Midbrain (tissue), 1 donor: Measurements from ENCODE around the gene CCDC197.

Experiments
- DNase-seq: peaks from one replicate; lab custom pipeline; 2025; lab: John Stamatoyannopoulos, UW

The CCDC197 gene

DNA sequence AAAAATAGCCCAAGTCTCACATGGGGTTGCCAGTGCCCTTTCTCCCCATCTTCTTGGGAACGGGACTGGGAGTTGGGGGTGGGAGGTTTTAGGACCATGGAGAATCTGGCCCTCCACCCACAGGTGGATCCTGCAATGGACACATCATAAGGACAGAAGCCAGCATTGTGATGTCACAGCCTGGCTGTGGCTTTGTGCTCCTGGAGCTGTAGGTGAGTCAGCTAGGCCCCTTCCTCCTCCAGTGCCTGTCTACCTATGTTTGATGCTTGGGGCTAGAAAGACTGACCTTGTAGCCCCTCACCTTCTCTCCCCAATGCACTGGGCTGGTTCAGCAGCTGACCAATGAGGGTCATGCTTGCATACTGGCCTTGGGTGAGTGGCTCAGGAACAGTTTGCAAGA lies at the start of gene CCDC197:
TSS of gene CCDC197 (plus strand) at position 220 of the 400 bp plus-strand sequence. CDS start 831 bp downstream, outside the sequence.
- no peak for DNase-seq

DNA sequence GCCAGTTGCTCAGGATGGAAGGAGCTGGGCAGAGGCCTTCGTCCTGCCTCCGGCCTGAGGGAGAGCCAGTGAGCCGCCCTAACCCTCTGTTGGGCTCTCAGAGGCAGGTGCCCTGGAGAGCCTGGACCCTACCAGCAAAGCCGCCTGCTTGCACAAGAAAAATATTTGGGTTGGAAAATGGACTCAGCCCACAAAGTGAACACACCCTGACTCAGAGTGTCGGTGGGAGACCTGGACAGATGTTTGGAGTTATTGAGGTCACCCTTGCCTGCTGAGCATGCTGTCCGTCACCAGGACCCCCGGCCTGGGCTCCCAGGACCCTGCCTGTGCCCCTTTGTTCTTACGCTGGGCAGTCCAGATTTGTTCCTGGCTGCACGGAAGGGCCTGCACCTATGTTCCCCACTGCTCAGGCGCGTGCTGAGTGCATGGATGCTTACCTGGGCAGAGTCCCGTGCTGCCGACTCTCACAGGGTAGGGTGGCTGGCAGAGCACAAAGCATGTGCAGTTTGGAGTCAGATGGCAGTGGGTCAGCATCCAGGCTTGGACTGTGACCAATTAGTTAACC lies 47.5 kb upstream of the CCDC197 start:
- no peak for DNase-seq

DNA sequence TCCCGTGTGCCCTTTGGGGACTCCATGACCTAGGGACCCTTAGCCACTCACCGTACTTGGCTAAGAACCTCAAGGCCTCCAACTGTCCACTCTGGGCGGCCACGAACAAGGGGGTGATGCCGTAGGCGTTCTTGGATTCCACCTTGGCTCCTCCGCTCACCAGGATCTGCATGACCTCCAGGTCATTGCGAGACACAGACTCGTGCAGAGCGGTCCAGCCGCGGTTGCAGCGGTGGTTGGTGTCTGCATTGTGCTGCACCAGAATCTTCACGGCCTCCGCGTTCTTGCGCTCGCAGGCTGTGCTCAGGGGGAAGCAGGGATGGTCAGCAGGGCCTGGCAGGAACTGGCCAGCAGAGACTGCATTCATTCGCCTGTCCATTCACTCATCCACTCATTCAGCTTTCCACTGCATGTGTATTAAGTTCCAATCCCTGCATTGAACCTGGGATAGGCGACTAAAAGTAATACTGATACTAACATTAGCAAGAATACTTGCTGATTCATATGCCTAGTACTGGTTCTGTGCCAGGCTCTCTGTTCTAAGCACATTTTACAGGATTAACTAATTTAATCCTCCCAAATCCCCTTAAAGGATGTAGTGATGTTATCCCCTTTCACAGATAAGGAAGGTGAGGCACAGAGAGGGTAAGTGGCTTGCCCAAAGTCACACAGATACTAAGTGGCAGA lies 46.0 kb upstream of the CCDC197 start:
- DNase-seq, result no peak

DNA sequence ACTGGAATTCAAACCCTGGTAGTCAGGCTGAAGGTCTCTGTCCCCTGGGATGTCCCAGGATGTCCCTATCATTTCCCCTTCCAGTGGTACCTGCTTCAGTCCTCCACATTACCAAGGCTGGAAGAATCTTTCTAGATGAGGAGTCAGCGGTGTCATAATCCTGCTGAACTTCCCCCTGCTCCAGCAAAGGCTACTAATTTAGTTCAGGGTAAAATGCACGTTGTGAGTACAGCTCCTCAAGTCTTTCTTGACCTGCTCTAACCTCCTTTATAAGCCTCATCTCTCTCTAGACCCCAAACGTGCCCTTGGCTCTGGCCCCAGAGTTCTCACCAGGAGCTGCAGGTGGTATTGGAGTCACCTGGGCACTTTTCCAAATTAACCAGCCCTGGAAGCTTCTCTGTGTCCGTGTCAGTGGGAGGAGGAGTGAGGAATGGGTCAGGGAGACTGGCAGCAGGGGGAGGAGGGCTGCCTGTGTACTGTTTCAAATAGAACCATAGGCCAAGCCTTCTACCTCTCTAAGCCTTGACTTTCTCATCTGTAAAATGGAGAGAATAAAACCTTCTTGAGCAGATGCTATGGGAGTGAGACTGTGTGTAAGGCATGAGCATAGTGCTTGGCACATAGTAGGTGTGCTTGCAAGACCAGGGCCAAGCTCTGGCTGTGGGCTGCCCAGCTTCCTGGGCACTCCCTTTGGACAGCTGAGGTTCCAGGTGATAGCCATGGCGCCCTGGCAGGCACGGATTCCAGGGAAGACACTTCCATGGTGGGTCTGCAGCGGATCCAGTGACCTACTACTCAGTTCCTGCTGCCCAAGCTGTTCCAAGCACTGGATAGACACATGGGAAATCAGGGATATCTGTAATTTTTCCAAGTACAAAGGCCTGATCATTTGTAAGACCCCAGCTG lies 45.2 kb upstream of the CCDC197 start:
- no peak for DNase-seq

DNA sequence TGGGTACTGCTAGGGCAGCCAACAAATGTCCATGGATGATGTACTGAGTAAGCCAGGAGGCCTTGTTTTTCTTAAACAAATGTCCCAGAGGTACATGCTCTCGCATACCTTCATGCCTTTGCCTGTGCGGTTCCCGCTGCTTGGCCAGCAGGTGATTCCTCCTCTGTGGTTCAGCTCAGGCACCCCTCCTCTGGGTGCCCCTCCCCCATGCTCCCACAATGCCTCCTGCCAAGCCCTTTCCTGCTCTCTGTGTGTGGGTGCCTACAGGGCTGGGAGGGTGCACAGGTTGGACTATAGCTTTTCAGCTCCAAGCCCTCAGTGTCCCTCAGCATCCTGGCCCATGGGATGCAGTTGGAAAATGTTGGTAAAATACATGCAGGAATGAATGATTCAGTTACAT lies 44.3 kb upstream of the CCDC197 start:
- DNase-seq, result no peak

DNA sequence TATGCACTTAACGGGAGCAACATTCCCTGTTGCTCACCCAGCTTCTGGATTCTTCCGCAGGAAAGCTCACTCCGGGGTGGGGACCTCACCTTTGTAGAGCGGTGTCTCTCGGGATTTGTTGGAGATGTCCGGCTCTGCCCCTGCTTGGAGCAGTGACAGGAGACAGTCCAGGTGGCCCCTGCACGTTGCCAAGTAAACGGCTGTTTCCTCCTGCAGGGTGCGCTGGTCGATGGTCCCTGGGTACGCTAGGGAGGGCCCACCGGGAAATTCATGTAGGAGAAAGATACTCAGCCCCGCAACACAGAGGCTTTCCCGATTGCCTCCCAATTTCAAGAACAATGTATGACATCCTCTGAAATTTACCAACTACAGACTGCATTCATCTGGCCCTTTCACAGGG lies 43.8 kb upstream of the CCDC197 start:
- no peak for DNase-seq

DNA sequence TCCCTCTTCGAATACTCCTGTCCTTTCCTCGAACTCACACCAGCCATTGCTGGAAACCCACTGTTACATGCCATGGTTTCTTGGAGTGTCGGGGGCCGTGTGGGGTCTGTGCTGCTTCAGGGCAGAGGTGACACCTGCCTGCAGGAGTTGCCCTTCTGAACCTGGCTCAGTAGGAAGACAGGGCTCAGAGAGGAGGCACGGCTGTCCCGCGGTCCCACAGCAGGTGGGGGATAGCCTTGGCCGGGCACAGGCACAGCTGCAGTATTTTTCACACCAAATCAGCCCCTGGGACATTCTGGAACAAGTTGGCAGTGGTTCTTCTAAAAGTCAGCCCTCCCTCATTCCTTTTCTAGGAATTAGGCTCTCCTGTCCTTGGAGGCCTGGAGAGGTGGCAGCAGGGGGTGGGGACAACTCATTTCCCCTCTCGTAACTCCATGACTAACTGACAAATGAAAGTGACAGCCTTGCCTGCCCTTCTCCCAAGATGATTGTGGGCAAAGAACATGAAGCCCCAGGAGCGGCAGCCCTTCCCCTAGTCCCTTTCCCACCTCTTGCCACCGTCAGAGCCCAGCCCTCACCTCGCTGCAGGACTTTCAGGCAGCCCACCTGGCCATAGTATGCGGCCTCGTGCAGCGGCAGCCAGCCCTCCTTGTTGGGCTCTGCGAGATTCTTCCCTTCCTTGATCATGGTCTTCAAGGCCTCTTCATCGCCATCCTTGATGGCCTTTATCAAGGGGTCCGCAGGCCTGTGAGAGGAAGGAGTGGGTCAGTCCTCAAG lies 43.2 kb upstream of the CCDC197 start:
- no peak for DNase-seq

DNA sequence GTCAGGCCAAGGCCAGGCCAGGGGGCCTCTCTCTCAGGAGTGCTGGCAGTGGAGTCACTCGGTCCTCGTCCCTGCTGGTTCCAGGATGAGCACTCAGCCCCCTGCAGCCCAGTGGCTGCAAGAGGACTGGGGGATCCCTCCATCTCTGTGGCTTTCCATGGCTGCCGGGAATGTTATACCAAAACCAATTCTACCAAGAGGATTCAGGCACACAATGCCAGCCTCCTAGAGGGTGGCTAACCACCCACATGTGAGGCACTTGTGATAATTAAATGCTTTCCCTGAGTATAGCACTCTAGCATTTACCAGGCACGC lies 42.6 kb upstream of the CCDC197 start:
- DNase-seq, result no peak

DNA sequence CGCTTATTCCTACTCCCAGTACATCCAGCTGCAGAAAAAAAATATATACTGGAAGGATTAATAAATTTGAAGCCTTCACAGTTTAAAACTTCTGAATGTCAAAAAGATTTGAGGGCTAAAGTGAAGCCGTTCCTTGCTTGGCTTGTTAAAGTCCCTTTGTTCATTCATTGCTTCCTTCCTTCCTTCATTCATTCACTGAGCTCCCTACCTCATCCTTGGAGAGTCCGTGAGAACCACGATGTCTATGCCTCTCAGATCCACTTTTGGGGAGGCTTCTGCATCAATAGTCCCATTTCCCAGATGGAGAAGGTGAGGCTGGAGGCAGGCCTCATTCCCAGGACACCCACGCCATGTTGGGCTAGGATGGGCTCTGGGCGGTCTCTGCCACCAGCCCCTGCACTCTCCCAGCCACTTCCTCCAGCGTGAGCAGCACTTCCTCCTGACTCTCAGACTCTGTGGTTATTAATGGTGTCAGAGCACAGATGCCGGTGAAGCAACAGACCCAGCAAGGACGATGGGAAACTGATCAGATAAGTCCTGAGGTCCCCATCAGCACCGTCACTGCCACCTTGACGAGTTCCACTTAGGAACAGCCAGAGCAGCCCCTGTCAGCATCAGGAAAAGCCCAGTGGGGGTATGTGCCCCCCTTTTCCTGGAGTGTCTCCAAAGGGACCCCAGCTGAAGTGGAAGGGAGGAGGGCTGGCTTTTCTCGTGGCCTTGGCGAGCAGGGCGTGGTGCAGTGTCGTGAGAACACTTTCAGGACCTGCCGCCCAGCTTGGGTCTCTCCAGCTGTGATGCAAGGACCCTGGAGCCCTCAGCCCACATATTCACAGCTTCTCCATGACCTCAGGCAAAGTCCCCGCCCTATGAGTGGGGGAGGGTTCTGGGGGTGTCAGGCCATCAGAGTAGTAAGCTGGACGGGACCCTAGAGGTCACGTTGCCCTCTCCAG lies 41.9 kb upstream of the CCDC197 start:
- no peak for DNase-seq

DNA sequence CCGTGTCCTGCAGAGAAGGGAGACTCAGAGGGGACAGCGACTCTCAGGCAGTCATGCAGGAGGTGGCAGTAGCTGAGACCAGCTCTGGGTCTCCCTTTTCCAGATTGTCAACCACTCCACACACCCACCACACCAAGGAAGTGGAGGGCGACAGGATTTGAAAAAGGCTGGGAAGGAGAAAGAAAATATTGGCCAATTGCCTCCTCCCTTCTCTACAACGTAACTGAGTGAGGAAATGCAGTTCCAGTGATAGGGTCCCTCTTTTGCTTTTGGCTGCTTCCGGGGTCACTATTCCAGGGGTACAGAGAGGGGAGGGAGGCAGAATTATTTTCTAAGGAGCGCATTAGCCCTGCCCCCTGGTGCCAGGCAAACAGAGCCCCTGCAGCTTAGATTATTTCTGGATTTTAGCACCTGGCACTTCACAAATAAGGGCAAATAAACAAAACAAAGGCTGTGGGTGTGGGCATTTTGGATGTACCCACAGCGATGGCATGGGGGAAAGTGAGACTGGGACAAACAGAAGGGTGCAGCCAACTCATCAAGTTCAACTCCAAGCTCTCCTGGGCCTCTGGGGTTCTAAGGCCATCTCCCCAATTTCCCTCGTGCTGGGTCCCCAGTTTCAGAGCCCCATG lies 41.1 kb upstream of the CCDC197 start:
- DNase-seq, result no peak

DNA sequence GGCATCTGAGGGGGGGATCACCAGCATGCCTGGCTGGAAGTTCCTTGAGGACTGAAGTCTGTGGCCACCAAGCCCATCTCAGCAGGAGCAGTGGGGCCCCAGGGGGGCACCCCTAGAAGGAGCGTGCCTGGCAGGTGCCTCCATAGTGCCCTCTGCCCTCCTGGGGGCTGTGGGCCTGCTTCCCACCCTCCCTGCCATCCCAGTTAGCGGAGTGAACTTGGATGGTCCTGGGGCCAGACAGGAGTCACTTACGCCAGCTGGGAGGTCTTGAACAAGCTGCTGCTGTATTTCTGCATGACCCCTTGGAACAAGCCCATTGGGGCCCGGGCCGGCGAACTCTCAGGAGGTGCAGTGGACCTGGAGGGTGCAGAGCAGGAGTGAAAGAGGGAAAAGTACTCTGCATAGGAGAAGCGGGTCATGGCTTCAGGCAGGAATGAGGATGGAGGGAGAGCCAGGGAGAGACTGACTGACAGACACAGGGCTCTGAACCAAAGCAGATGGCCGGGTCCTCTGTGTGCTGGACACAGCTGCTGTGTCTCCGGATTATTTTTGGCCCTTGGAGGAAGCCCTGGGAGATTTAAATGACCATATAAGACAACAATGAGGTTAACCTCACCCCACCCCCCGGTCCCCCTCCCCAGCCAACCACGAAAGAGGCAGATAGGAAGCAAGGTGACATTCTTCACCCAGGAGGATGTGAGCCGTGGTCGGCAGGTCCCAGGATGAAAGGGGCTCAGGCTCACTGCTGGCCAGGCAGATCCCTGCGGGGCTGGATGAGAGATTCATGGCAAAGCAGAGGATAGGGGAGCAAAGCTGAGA lies 40.4 kb upstream of the CCDC197 start:
- no peak for DNase-seq

DNA sequence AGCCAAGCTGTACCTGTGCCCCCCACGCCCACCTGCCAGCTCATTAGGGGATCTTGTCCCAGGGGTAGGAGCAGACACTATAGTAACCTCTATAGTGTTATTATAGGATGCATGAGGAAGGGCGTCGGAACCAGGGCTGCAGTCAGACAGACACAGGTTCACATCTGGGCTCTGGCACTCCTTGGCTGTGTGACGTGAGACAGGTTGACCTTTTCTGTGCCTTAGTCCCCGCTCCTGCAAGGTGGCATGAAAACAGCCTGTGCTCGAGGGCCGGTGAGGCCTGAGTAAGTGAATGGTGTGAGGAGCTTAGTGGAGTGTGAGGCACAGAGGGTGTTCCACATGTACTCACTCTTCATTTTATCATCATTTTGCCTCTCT lies 39.8 kb upstream of the CCDC197 start:
- DNase-seq, result no peak

DNA sequence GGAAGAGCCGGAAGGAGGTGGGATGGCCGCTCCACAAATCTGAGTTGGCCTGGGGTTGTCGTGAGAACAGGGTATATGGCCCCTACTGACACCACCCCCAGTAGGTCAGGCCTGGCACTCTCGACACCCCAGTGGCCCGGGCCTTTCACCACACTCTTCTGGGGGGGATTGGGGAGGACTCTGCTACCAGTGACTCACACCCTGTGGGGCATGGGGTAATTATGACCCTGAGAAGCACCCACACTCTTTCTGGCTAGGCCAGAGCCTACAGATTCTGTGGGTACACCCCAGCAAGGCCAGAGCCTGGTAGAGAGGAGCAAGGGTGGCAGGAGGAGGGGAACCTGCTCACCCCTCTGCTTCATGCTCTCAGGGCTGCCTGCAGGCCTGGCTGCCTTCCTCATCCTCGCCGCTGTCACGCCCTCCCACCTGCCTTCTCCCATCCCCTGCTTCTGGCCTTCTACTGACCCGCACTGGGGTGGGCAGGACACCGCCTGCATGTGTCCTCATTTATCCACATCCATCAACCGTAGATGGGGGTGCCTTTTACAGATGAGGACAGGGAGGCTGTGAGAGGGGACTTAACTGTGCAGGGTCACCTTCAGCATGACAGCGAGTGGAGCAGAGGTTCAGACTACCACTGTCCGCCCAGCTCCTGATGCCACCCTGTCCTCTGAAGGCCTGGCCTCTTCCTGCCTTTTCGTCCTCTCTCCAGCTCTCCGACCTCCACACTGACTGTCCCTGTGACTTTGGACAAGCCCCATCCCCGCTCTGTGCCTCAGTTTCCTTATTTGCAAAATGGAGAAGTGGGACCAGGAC lies 39.1 kb upstream of the CCDC197 start:
- DNase-seq, result no peak

DNA sequence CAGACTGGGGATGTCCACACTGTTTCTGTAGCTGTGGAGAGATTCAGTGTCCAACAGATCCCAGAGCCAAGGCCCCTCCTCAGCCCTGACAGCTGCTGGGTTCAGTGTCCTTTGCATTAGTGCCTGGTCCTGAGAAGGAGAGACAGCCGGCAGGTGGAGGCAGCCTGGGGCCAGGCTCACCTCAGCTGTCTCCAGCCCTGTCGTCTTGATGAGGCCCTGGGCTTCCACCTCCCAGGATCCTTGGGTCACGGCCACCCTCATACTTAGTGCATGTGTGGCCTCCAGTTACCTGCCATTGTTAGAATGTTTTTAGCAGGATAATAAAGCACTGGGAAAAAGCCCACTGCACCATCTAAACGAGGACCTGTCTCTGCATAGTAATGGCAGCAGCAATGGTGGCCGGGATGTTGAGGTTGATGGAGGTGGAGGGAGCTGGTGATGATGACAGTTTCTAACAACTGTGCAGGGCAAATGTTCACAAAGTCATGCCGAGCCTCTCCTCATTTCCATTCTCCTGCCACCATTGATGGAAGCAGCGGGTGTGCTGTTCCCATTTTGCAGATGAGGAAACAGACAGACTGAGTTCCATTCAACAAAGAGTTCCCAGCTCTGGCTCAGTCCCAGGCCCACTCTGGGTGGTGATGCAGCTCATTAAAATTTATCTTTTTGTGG lies 38.4 kb upstream of the CCDC197 start:
- DNase-seq, result no peak

DNA sequence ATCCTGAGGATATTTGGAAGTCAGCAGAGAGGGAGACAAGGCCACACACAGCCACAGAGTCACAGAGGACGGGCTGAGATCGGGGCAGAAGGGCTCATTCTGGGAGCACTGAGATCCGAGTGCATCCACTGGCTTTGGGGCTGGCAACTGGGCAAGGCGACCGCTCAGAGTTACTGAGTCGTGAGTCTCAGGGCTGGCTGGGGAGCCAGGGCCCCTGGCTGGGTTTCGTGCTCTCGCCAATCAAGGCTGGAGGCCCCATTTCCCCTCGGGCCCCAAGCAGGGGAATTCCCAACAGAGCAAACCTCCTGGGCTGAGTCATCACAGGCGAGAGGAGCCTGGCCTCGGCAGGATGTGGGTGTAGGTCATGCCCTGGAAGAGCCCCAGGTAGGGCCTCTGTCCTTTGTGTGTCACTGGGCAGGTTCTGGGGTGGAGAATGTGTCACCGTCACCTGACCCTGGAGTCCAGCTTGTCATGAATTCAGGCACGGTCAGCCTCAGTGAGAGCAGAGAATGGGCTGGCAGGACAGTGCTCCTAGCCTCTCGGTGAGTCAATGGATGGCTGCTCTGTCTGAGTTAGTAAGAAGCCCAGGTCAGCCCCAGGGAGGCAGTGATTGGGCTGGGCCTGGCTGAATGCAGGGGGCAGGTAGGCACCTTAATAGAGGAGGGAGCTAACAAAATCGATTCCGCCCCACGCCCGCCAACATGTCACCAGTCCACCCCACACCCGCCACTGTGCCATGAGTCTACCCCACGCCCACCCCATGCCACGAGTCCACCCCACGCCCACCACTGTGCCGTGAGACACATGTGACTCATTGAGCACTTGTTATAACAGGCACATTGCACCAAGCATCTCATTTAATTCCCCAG lies 37.6 kb upstream of the CCDC197 start:
- DNase-seq, result no peak

DNA sequence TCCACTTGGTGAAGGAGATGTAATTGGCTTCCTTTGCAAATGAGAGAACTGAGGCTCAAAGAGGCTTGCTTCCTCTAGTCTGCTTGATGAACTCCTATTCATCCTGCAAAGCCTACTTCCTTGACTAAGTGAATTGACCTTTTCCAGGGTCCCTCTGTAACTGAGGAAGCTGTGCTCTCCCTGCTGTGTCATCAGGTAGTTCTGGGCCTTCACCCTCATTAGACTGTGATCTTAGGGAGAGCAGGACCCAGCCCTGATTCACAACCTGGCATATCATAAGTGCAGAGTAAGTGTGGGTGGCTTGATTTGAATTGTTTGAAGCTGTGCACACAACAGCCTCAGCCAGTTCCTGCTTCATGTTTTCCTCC lies 37.0 kb upstream of the CCDC197 start:
- DNase-seq, result no peak

DNA sequence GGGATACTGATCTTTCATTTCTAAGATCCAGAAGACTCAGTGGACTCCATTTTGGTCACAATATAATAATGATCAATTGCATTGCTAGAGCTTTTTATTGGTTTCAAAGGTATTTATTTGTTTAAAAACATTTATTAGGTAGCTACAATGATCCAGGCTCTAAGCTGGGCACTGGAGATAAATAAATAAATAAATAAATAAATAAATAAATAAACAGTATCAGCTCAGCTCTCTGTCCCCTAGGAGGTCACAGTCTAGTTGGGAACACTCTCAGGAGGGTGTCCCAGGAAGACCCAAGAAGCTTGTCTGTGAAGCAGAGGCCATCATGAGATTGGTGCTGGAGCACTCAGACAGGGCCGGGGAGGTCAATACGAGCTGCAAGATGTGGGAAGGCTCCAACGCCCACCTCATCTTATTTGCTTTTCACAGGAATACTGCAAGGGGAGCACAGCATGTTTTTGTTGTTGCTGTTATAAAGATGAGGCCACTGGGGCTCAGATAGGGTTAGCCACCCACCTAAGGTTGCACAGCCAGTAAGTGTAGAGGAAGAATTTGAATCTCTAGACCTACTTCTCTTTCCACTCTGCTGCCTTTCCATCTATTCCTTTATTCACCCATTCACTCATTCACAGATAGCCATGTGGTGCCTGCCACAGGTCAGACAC lies 36.2 kb upstream of the CCDC197 start:
- no peak for DNase-seq
